ENCODE measurements around the gene PIP4K2A. TPM values are rescaled to one million over a fixed set of nuclear protein-coding genes. Genes with fewer than 3 reads are reported as not detected.

The PIP4K2A gene
- total RNA-seq, 3 donors from 2014 or later (not counting 1 experiment from before 2014, with no cell fraction given) = 311 to 423 (median 405) TPM

- no peaks in the 10 kb centered on the region for H3K9me3 Mint-ChIP-seq
- Histone ChIP-seq H3K36me3 (ENCODE audit: control insufficient read depth, insufficient read depth, low read length) (no peaks in the 10 kb centered on the region), H3K9me3 (ENCODE audit: control insufficient read depth, insufficient read depth, low read length) (no peaks in the 10 kb centered on the region), H3K4me3 (ENCODE audit: low read length) (no peak overlapping the region), H3K4me1 (ENCODE audit: control insufficient read depth, insufficient read depth, low read length) (peaks cover 51% of the 10 kb centered on the region), H3K27ac (ENCODE audit: low read length) (no peak overlapping the region), H3K27me3 (ENCODE audit: control insufficient read depth, insufficient read depth, low read length) (no peaks in the 10 kb centered on the region)
- no peaks in the 10 kb centered on the region for H3K36me3 Mint-ChIP-seq
- no peak overlapping the region for H3K4me3 Mint-ChIP-seq
- peak overlapping the region; percentile 97 to 99 for H3K27ac Mint-ChIP-seq
- DNase-seq = no peak
- intact Hi-C loops (cut with micrococcal nuclease) = no loop called here
- H3K4me1 Mint-ChIP-seq = peaks cover 85 to 91% of the 10 kb centered on the region in 2 donors
- ATAC-seq = no peak
- no peak for TF ChIP-seq CTCF (IDR thresholded peaks at IDR 0.05)
- WGBS (ENCODE audit: insufficient coverage) = 94% methylated on average over 8 of the region's 8 CpGs
- no peaks in the 10 kb centered on the region for H3K27me3 Mint-ChIP-seq (ENCODE audit: low read depth in 2 of 2)
Observed at GRCh38 chr10:22659866-22660265, 54.5 kb downstream of the PIP4K2A start.

- peak overlapping the region; percentile 97 to 99 for H3K27ac Mint-ChIP-seq
- TF ChIP-seq CTCF (IDR thresholded peaks at IDR 0.05) = no peak
- 93% methylated on average over 6 of the region's 7 CpGs for WGBS (ENCODE audit: insufficient coverage)
- intact Hi-C loops (cut with micrococcal nuclease) = no loop called here
- H3K4me3 Mint-ChIP-seq = peak overlapping the region; percentile 78
- H3K27me3 Mint-ChIP-seq (ENCODE audit: low read depth in 2 of 2) = no peaks in the 10 kb centered on the region
- peak overlapping the region; percentile 56 for H3K27ac ChIP-seq (ENCODE audit: low read length)
- H3K36me3 ChIP-seq (ENCODE audit: control insufficient read depth, insufficient read depth, low read length) = no peaks in the 10 kb centered on the region
- H3K4me3 ChIP-seq (ENCODE audit: low read length) = no peak overlapping the region
- peaks cover 85 to 93% of the 10 kb centered on the region in 2 donors for H3K4me1 Mint-ChIP-seq
- no peaks in the 10 kb centered on the region for H3K9me3 ChIP-seq (ENCODE audit: control insufficient read depth, insufficient read depth, low read length)
- H3K4me1 ChIP-seq (ENCODE audit: control insufficient read depth, insufficient read depth, low read length) = peaks cover 61% of the 10 kb centered on the region
- H3K9me3 Mint-ChIP-seq = no peaks in the 10 kb centered on the region
- DNase-seq (no peak), ATAC-seq (no peak)
- no peaks in the 10 kb centered on the region for H3K27me3 ChIP-seq (ENCODE audit: control insufficient read depth, insufficient read depth, low read length)
- H3K36me3 Mint-ChIP-seq = no peaks in the 10 kb centered on the region
Observed at GRCh38 chr10:22658745-22659410, 55.5 kb downstream of the PIP4K2A start.

- peaks cover 88 to 93% of the 10 kb centered on the region in 2 donors for H3K4me1 Mint-ChIP-seq
- H3K36me3 Mint-ChIP-seq = no peaks in the 10 kb centered on the region
- intact Hi-C loops (cut with micrococcal nuclease) = no loop called here
- no peak for TF ChIP-seq CTCF (IDR thresholded peaks at IDR 0.05)
- H3K27ac Mint-ChIP-seq = peak overlapping the region; percentile 97 to 99
- H3K36me3 ChIP-seq (ENCODE audit: control insufficient read depth, insufficient read depth, low read length) = peaks cover under 1% of the 10 kb centered on the region
- no peaks in the 10 kb centered on the region for H3K9me3 Mint-ChIP-seq
- peak overlapping the region; percentile 56 for H3K27ac ChIP-seq (ENCODE audit: low read length)
- peak overlapping the region; percentile 78 for H3K4me3 Mint-ChIP-seq
- no peaks in the 10 kb centered on the region for H3K27me3 Mint-ChIP-seq (ENCODE audit: low read depth in 2 of 2)
- peak; percentile 34 to 51 (median 41) for ATAC-seq
- H3K9me3 ChIP-seq (ENCODE audit: control insufficient read depth, insufficient read depth, low read length) = no peaks in the 10 kb centered on the region
- 31% methylated on average over 3 of the region's 5 CpGs for WGBS (ENCODE audit: insufficient coverage)
- DNase-seq = peak in 1 of 2 donors; percentile 39
- no peaks in the 10 kb centered on the region for H3K27me3 ChIP-seq (ENCODE audit: control insufficient read depth, insufficient read depth, low read length)
- H3K4me3 ChIP-seq (ENCODE audit: low read length) = no peak overlapping the region
- peaks cover 70% of the 10 kb centered on the region for H3K4me1 ChIP-seq (ENCODE audit: control insufficient read depth, insufficient read depth, low read length)
Observed at GRCh38 chr10:22657566-22658225, 56.7 kb downstream of the PIP4K2A start.

Data from natural killer cell (primary cell).